Hepatocyte (in vitro differentiated cells): ENCODE measurements around the gene TAB3. TPM values are rescaled to one million over a fixed set of nuclear protein-coding genes. Genes with fewer than 3 reads are reported as not detected.

Source experiments
- DNase-seq: peaks from one replicate; pipeline ENCODE4 v3.0.0-alpha.2; 2016; ENCODE audit warnings: low spot score
- H2AFZ ChIP-seq: fragments of 200-600 bp; sonication (generic); 2 replicates; pipeline ENCODE4 v1.6.0; 2016; ENCODE audit warnings: antibody characterized with exemption, mild to moderate bottlenecking
- H3K27ac ChIP-seq: fragments of 200-600 bp; sonication (generic); 2 replicates; pipeline ENCODE4 v1.5.1; 2016; ENCODE audit warnings: mild to moderate bottlenecking
- H3K27me3 ChIP-seq: fragments of 200-600 bp; sonication (generic); 2 replicates; pipeline ENCODE4 v1.6.1; 2016
- H3K36me3 ChIP-seq: fragments of 200-600 bp; sonication (generic); replicated peaks from 2 replicates; pipeline ENCODE4 v1.5.1; 2016; ENCODE audit warnings: low read depth; ENCODE audit not compliant: insufficient read depth
- H3K4me1 ChIP-seq: fragments of 200-600 bp; sonication (generic); 2 replicates; pipeline ENCODE4 v1.5.1; 2016; ENCODE audit warnings: mild to moderate bottlenecking, moderate library complexity; ENCODE audit not compliant: insufficient read depth
- H3K4me2 ChIP-seq: fragments of 200-600 bp; sonication (generic); 2 replicates; pipeline ENCODE4 v1.6.0; 2016
- H3K4me3 ChIP-seq: fragments of 200-600 bp; sonication (generic); 2 replicates; pipeline ENCODE4 v1.5.1; 2016; ENCODE audit warnings: mild to moderate bottlenecking
- H3K79me2 ChIP-seq: fragments of 200-600 bp; sonication (generic); 2 replicates; pipeline ENCODE4 v1.6.0; 2017; ENCODE audit warnings: mild to moderate bottlenecking
- H3K9me2 ChIP-seq: fragments of 200-600 bp; sonication (generic); replicated peaks from 2 replicates; pipeline ENCODE4 v1.6.0; 2017; ENCODE audit warnings: mild to moderate bottlenecking; ENCODE audit not compliant: insufficient read depth
- H3K9me3 ChIP-seq: fragments of 200-600 bp; sonication (generic); 2 replicates; pipeline ENCODE4 v1.5.1; 2016; ENCODE audit warnings: low read depth, mild to moderate bottlenecking
- H4K20me1 ChIP-seq: fragments of 200-600 bp; sonication (generic); 2 replicates; pipeline ENCODE4 v1.6.0; 2016; ENCODE audit warnings: mild to moderate bottlenecking; ENCODE audit not compliant: insufficient read depth, poor library complexity, severe bottlenecking
- CTCF ChIP-seq: fragments of 200-600 bp; sonication (generic); IDR thresholded peaks from 2 replicates; pipeline ENCODE4 v1.5.1; 2016; ENCODE audit warnings: antibody characterized with exemption, mild to moderate bottlenecking; ENCODE audit not compliant: poor library complexity
- EZH2 ChIP-seq: fragments of 200-600 bp; sonication (generic); IDR thresholded peaks from 2 replicates; pipeline ENCODE4 v1.6.1; 2016; ENCODE audit warnings: antibody characterized with exemption, mild to moderate bottlenecking, borderline replicate concordance
- EZH2phosphoT487 ChIP-seq: fragments of 200-600 bp; sonication (generic); IDR thresholded peaks from one replicate; pipeline ENCODE4 v1.6.1; 2018; ENCODE audit warnings: antibody characterized with exemption, mild to moderate bottlenecking, low read depth, moderate library complexity; ENCODE audit not compliant: unreplicated experiment, severe bottlenecking
- WGBS: methylation state at CpG from one replicate; pipeline ENCODE4 v1.1.6; 2016; ENCODE audit warnings: low lambda C conversion rate; ENCODE audit errors: missing lambda C conversion rate; 5-methylcytosine and 5-hydroxymethylcytosine counted together
- polyA plus RNA-seq: library from polyadenylated mRNA; unstranded; fragments of >200 nt; fragmentation: Nextera tagmentation; extraction: Ambion mirVana; gene quantifications from 2 replicates; pipeline ENCODE4 v1.2.1, GENCODE V29; 2016
- total RNA-seq: library from RNA; depleted of rRNA; stranded (reverse); fragments of >200 nt; gene quantifications from 2 replicates; pipeline ENCODE4 v1.2.3, GENCODE V29; 2014

TAB3 gene
- total and polyA plus RNA-seq, 2 experiments from 2014 or later, result 18.9 to 79.1 TPM

DNA sequence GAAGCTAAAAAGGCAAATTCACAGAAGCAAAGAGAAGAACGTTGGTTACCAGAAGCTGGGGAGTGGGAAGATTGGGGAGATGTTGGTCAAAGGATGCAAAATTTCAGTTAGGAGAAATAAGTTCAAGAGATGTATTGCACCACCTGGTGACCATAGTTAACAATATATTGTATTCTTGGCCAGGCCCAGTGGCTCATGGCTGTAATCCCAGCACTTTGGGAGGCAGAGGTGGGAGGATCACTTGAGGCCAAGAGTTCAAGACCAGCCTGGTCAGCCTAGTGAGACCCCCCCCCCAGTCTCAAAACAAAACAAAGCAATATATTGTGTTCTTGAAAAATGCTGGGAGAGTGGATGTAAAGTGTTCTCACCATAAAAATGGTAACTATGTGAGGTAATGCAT lies 67.9 kb downstream of the TAB3 start:
- TF ChIP-seq CTCF, result no peak
- TF ChIP-seq EZH2phosphoT487, result no peak
- no peak for TF ChIP-seq EZH2
- H4K20me1 ChIP-seq, result no peaks in the 10 kb centered on the region

GRCh38 chrX:30819080-30819479 lies 70.0 kb downstream of the TAB3 start:
- Histone ChIP-seq H3K4me3 (no peak overlapping the region), H3K4me1 (no peaks in the 10 kb centered on the region), H3K9me2 (no peaks in the 10 kb centered on the region), H3K4me2 (no peak overlapping the region), H3K36me3 (no peaks in the 10 kb centered on the region), H3K27me3 (no peaks in the 10 kb centered on the region), H3K27ac (no peak overlapping the region), H2AFZ (no peak overlapping the region), H4K20me1 (no peaks in the 10 kb centered on the region), H3K9me3 (no peaks in the 10 kb centered on the region), H3K79me2 (no peaks in the 10 kb centered on the region)
- WGBS, result 69% methylated on average over 2 of the region's 2 CpGs
- DNase-seq, result no peak
- TF ChIP-seq CTCF (no peak), EZH2 (no peak), EZH2phosphoT487 (no peak)

More for the DNA sequence above, 67.9 kb downstream of the TAB3 start:
- Histone ChIP-seq H3K4me2 (no peak overlapping the region), H3K9me2 (no peaks in the 10 kb centered on the region), H3K4me3 (no peak overlapping the region), H3K79me2 (no peaks in the 10 kb centered on the region), H3K27me3 (no peaks in the 10 kb centered on the region), H3K4me1 (no peaks in the 10 kb centered on the region), H2AFZ (no peak overlapping the region), H3K9me3 (no peaks in the 10 kb centered on the region), H3K36me3 (no peaks in the 10 kb centered on the region), H3K27ac (no peak overlapping the region)
- WGBS, result 54% methylated on average over 1 of the region's 1 CpG
- no peak for DNase-seq

DNA sequence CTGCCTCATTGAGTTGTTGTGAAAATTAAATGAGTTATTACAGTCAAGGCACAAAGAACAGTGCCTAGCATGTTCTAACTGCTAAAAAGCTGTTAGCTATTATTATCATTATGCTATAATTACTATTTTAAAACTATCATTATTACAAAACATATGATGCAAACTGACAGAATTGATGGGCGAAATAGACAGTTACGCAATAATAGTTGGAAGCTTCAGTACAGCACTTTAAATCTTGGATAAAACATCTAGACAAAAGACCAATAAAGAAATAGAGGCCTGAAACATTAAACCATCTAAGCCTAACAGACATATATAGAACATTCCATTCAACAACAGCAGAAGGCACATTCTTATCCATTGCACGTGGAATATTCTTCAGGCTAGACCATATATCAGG lies 73.0 kb downstream of the TAB3 start:
- Histone ChIP-seq H2AFZ (no peak overlapping the region), H4K20me1 (no peaks in the 10 kb centered on the region), H3K9me3 (no peaks in the 10 kb centered on the region), H3K4me3 (no peak overlapping the region), H3K27me3 (no peaks in the 10 kb centered on the region), H3K4me1 (no peaks in the 10 kb centered on the region), H3K4me2 (no peak overlapping the region), H3K36me3 (no peaks in the 10 kb centered on the region), H3K79me2 (no peaks in the 10 kb centered on the region), H3K27ac (no peak overlapping the region), H3K9me2 (no peaks in the 10 kb centered on the region)
- TF ChIP-seq EZH2, result no peak
- TF ChIP-seq CTCF, result no peak
- TF ChIP-seq EZH2phosphoT487, result no peak
- DNase-seq, result no peak
- WGBS, result 74% methylated on average over 3 of the region's 3 CpGs

DNA sequence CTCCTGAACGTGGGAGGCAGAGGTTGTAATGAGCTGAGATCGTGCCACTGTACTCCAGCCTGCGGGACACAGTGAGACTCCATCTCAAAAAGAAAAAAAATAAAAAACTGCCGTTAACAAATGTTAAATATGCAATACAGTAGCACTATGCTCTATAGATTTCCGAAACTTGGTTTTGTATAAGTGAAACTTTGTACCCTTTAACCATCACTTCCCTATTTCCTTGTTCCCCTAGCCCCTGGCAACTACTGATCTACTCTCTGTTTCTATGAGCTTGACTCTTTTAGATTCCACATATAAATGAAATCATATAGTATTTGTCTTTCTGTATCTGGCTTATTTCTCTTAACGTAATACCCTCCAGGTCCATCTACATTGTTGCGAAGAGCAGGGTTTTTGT lies 74.1 kb downstream of the TAB3 start:
- H3K79me2 ChIP-seq, result no peaks in the 10 kb centered on the region
- H3K9me2 ChIP-seq, result no peaks in the 10 kb centered on the region
- H4K20me1 ChIP-seq, result no peaks in the 10 kb centered on the region
- H3K4me2 ChIP-seq, result no peak overlapping the region
- no peaks in the 10 kb centered on the region for H3K36me3 ChIP-seq
- DNase-seq, result no peak
- no peak overlapping the region for H3K4me3 ChIP-seq
- no peak overlapping the region for H3K27ac ChIP-seq
- no peaks in the 10 kb centered on the region for H3K4me1 ChIP-seq
- H3K9me3 ChIP-seq, result no peaks in the 10 kb centered on the region
- TF ChIP-seq EZH2phosphoT487 (no peak), CTCF (no peak), EZH2 (no peak)
- no peaks in the 10 kb centered on the region for H3K27me3 ChIP-seq
- H2AFZ ChIP-seq, result no peak overlapping the region
- 79% methylated on average over 7 of the region's 7 CpGs for WGBS
